ENCODE results near the gene APOL4.
"Not testable (repeated sequence)": the region's sequence is repeated elsewhere in the genome, so short reads cannot be mapped to it uniquely, and the experiment has no call there.

The APOL4 gene, protein sequence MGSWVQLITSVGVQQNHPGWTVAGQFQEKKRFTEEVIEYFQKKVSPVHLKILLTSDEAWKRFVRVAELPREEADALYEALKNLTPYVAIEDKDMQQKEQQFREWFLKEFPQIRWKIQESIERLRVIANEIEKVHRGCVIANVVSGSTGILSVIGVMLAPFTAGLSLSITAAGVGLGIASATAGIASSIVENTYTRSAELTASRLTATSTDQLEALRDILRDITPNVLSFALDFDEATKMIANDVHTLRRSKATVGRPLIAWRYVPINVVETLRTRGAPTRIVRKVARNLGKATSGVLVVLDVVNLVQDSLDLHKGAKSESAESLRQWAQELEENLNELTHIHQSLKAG

GRCh38 chr22:36201630-36202319 is at the start of gene APOL4:
Gene APOL4, minus strand, starts transcription at chr22:36201809. Its CDS starts 75 bp downstream, at chr22:36201734.
- no peak for DNase-seq (ENCODE audit: low read depth)

DNA sequence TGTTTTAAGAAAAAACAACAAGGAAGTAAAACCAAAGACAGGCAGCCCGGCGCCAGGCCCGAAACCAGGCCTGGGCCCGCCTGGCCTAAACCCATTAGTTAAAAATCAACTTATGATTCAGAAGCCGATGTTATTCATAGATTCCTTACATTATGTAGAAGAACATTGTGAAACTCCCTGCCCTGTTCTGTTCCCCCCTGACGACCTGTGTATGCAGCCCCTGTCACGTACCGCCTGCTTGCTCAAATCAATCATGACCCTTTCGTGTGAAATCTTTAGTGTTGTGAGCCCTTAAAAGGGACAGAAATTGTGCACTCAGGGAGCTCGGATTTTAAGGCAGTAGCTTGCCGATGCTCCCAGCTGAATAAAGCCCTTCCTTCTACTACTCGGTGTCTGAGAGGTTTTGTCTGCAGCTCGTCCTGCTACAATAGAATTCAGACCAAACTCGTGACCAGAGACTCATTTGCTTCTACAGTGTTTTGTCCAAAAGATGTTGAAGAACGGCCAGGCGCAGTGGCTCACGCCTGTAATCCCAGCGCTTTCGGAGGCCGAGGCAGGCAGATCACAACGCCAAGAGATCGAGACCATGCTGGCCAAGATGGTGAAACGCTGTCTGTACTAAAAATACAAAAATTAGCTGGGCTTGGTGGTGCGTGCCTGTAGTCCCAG is 48.8 kb upstream of the APOL4 start:
- not testable (repeated sequence) for DNase-seq (ENCODE audit: low read depth)

DNA sequence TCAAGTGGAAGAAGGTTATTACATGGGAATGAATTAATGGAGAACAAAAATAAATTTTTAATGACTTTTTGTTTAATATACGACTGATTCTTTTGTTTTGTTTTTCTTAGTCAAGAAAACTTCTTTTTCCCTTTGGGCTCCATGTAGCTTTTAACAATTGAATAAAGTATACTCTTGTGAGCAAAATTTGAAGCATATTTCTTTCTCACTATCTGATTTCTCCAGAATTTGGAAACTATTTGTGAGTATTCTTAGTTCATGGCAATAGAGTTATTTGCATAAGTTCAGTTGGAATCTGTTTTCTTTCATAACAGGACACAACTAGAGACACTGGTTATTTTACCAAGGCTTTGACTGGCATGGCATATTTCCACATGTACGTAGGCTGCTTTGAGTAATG is 47.6 kb upstream of the APOL4 start:
- no peak for DNase-seq (ENCODE audit: low read depth)

- DNase-seq (ENCODE audit: low read depth), result no peak
These were observed 46.3 kb upstream of the APOL4 start for GRCh38 chr22:36247955-36248354.

GRCh38 chr22:36246718-36247117 is 45.1 kb upstream of the APOL4 start:
- no peak for DNase-seq (ENCODE audit: low read depth)

- DNase-seq (ENCODE audit: low read depth), result no peak
These were observed 44.3 kb upstream of the APOL4 start for GRCh38 chr22:36245805-36246356.

DNA sequence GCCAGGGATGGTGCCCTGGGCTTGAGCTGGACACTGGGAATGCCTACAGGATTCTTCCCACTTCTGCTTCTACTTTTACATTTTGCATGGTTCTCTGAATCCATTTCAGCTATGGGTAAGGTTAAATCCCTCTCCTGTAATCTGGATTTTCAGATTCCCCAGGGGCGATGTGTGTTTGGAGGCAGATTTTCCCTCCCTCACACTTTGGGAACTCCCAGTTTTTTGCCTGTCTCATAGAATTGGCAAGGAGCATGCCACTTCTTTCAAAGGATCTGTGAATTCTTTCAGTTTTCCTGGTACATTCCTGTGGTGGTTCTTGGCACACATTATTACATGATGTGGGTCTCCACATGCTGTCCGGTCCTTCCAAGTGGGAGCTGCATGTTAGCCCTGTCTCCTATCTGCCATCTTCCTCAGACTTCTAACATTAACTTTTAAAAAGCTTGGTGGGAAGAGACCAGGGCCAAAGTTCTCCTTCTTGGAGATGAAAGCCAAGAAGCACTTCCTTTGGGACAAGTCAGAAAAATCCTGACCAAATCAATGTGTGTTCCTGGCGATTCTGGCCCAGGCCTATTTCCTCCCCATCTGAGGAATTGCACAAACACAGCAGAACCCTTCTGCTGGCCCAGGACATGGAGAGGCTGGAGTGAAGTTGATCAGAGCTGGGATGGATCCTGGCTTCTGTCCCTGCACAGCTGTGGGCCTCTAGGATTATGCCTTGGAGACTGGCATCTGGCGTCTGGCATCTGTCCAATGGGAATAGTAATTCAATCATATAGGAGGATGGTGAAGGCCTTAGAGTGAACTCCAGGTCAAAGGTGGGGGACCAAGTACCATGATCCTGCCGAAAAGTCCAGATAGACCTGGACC is 43.1 kb upstream of the APOL4 start:
- no peak for DNase-seq (ENCODE audit: low read depth)

DNA sequence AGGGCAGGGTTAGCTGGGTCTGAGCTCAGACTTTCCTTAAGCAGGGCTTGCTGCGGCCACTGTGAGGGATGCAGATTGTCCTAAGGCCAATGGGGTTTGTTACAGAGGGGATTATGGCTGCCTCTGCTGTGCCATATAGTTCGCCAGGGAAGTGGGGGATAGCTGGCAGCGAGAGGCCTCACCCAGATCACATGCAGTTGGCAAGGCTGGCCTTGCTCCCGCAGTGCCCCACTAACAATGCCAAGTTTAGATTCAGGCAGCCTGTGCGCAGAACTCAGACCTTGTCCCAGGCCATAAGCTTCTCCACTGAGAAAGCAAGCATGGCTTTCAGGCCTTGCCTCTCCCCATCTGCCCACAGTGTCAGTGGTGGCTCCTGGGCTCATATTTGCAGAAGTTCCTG is 42.4 kb upstream of the APOL4 start:
- no peak for DNase-seq (ENCODE audit: low read depth)

GRCh38 chr22:36239401-36240171 is 38.0 kb upstream of the APOL4 start, which contains the start of gene APOL2:
Gene APOL2, minus strand, starts transcription at chr22:36239527. Its CDS starts 6,365 bp downstream, at chr22:36233162.
- DNase-seq (ENCODE audit: low read depth), result peak; percentile 42

GRCh38 chr22:36239150-36239400 is 37.5 kb upstream of the APOL4 start:
- DNase-seq (ENCODE audit: low read depth), result no peak

DNA sequence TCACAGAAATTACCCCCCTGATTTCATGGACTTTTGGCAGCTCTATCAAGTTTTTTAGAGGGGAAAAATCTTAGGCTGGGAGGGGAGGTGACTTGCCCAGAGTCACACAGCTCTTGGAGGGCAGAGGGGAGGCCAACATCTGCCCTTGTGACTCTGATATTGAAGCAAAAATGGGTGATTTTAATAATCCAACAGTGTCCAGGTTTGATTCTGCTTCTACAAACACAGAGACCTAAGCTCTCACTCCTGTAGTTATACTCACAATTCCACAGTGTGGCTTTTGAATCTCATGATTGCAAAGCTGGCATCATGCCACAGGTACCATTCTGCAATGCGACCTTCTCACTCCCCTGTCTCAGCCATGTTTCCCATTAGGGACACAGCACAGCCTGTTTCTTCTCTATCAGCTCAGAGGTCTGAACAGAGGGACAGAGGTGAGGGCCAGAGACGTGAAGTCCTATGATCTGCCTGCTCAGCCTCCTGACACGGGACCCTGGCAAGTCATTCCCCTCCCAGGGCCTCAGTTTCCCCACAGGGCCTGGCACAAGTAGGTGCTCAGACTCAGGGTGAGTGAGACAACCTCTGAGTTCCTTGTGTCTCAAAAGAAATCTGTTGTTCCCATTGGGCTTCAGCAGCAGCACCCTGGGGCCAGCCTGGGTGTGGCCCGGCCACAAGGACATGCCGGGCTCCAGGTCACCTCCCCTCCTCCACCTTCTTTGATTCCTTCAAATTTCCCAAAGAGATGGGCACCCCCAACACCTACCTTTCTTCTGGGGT is 37.0 kb upstream of the APOL4 start:
- DNase-seq (ENCODE audit: low read depth), result no peak

DNA sequence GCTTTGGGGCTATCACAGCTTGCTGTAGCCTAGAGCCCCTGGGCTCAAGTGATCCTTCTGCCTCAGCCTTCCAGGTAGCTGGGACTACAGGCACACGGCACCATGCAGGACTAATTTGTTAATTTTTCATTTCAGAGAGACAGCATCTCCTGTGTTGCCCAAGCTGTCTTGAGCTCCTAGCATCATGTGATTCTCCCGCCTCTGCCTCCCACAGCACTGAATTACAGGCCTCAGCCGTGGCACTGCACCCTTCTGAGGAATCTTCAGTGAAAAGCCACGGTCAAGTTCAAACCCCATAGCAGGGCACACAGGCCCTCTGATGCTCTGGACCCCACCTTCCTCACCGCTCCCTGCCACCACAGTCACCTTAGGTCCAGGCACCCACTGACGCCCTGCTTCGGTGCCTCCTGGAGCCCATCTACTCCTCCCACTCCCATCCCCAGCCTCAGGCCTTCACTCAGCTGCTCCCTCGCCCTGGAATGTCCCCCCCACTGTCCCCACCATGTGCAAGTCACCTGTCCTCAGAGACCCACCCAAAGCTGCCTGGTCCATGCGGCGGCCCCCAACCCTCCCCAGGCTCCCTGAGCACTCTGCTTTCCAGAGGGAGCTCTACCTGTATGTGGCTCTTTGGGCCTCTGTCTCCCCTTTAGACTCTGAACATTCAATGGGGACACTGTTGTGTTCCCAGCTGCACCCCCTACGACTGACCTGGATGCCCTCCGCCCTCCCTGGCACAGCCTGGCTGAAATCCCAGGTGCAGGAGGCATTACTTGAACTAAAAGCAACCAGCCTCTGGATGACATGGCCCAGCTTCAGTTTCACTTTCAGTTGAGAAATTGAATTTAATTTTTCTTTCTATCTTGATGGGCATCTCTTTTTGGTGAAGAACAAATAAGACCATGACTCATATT is 36.1 kb upstream of the APOL4 start:
- no peak for DNase-seq (ENCODE audit: low read depth)

DNA sequence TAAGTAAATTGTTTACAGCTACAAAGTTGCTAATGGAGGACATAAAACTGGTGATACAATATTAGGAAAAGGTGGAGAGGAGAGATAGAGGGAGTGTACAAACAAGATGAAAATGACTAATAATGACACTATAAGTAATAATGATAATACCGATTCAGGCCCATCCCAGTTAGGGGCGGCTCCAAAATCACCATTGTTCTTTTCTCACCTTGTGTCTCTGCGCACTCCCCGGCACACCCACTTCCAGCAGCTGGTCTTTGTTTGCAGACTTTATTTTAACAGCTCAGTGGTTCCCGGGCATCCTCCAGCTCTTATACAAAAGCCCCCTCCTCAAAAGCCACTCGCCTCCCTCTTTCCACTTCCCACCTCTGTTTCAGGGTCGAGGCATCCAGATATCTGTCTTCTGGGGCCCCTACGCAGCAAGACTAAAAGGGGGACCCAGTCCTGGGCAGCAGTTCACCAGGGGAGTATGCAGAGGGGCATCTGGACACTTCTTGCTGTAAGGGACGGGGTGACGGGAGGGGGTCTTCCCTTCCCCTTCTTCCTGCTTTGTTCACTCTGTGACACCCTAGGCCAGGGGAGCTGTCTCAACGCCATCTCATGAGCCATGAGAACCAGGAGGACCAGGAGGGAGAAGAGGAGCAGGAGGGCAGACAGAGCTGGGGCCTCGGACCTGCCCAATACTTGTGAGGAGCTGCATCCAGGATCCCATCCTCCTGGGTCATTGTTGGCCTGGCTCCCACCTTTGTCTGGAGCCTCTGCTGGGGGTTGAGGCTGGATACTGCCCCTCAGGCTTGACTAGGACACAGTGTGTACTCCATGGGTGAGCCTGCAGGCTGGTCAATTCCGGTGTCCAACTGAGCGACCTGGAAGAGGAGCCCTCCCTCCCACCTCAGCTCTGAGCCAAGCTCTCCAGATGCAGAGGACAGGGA is 35.0 kb upstream of the APOL4 start:
- no peak for DNase-seq (ENCODE audit: low read depth)

DNA sequence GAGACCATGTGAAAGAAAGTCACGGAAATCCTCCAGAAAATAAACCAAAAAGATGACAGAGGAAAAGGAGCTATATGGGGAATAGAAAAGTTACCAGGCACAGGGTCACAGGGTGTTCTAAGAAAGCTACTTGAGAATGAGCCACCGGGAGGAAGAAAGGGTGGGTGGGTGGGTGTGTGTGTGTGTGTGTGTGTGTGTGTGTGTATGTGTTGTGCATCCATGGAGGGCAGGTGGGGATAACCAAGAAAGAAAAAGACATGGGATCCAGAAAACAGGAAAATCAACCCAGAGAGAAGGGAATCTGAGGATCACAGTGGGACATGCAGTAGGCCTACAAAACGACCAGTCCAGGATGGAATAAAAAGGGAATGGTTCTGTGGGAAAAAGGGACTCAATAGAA is 34.0 kb upstream of the APOL4 start:
- no peak for DNase-seq (ENCODE audit: low read depth)

- DNase-seq (ENCODE audit: low read depth), result no peak
These were observed 33.3 kb upstream of the APOL4 start for GRCh38 chr22:36234919-36235318.

DNA sequence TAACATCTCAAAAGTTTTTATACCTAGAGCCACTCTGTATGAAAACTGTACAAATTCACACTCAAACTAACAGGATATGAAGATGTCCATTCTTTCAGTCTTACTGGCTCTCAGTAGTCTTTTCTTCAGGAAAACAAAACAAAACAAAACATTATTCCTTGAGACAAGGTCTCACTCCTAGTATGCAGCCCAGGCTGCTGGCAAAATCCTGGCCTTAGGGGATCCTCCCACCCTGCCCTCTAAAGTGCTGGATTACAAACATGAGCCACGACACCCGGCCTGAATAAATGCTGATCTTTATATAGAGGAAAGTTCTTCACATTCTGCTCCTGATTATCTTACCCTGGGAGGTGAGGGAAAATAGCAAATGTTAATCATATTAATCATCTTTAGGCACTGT is 32.6 kb upstream of the APOL4 start:
- DNase-seq (ENCODE audit: low read depth), result no peak

DNA sequence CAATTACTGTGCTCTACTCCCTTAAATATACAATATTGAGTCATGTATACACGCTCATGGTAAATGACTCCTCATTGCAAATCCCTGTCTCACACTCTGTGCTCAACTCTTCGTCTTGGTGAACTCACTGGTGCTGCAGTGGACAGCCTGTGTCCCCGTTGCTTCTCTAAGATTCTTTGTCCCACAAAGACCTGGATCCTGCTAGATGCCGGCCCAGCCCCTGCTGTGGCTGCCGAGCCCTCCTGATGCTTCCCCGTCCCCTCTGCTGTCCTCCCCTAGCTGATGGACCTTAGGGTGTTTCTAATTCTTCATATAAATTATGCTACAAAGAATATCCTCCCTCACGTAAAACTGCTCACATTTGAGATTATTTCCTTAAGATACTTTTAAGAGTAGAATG is 32.2 kb upstream of the APOL4 start:
- no peak for DNase-seq (ENCODE audit: low read depth)

GRCh38 chr22:36232715-36233401 is 31.2 kb upstream of the APOL4 start:
- no peak for DNase-seq (ENCODE audit: low read depth)

All from stimulated activated CD8-positive, alpha-beta memory T cell treated with anti-CD3 and anti-CD28 coated beads, Interleukin-15, amount 100 ng/mL, for 24 hours (primary cell).